GM18499 (cell line): ENCODE results near the gene GPS2.

ENCODE experiments used
- ATAC-seq: cut with Tn5 transposase; IDR thresholded peaks from one replicate; pipeline ENCODE4 v1.9.1; 2021; ENCODE audit warnings: moderate number of reproducible peaks; ENCODE audit not compliant: insufficient read depth, unreplicated experiment

Gene GPS2

DNA sequence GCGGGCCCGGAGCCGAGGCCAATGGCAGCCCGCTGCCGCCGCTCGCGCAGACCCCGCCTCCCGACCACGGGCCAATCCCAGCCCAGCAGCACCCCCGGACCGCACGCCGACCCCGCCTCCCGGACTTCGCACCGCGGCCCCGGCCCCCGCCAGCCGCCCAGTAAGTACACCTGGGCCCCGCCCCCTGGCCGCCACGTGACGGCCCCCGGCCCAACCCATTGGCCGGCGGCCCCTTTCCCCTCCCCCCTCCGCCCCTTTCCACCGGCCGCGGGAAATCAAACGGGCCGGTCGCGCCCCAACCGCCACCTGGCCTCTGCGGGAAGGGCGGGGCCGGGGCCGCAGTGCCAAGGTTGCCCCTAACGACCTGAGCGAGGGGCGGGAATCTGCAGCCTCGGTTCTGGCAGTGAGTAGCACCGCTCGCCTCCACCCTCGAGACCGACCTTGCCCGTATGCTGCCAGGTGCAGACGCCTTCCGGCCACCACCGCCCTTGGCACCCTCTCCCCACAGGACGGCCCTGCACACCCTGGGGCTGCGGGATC, 20.5 kb downstream of the GPS2 start, which contains the start of gene YBX2:
Gene YBX2, minus strand, starts transcription at position 26 of the 540 bp plus-strand sequence. CDS start 139 bp downstream, outside the sequence.
- no peak for ATAC-seq

DNA sequence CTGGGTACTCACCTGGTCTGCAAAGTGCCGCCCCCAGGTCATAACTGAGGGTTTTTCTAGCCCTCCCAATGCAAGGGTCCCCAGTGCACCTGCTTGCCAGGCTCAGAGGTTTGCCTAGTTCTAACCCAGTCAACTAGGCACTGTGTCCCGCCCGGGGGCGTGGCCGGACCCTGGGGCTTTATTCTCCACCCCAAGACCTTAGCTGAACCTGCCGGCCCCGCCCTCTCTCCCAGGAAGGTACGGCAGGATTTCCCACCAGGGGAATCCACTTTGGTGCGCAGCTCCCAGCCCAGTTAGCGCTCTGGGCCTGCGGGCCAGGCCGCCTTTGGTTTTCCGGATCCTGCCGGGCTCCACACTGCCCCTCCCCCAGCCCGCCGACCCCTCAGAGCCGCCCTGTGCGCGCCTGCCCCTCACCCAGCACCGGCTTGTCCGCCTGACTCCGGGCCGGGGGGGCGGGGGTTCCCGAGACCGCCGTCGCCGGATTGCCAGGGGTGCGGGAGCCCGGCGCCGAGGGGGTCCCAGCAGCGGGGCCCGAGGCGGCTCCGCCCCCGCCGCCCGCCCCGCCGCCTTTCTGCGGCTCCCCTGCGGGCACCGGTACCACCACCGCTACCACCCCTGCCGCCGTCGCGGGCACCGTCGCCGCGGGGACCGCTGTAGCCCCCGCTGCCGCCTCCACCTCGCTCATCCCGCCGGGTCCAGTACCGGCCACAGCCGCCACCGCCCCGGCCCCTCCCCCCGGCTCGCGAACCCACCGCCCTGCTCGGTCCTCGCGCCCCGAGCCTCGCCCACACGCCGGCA, 21.1 kb downstream of the GPS2 start:
- no peak for ATAC-seq

DNA sequence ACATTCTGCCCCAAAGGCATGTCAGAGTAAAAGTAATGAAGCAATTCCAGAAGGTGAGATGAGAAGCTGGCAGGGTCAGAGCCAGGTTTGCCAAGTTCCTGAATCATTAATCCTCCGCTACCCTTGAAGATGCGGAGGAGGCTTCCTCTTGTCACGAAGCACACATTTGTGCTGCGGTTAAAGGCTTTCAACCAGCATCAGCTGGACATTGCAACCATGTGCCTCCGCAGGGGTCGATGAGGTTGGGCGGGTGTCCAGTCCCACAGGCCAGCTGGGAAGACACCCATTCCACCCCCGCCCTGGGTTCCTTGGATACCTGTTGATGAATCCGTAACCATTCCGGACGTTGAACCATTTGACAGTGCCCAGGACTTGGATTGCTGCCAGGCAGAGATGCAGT, 22.0 kb downstream of the GPS2 start:
- ATAC-seq: no peak

DNA sequence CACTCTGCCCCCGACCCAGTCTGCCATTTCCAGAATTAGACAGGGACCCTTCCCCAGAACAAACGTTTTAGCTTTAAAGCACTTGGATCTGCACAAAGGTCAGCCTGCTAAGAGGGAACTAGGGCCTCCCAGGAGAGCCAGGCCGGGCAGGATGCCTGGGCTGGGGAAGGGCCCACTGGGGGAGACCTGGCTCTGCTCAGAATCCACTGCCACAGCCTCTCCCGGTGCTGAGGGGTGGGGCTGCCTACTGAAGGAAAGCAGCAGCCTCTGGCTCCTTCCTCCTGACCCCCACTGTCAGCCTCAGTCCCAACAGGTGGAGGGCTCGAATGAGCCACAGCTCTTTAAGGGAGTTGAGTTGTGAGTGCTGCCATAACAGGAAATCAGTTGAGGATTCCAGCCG, 22.4 kb downstream of the GPS2 start:
- ATAC-seq: no peak

DNA sequence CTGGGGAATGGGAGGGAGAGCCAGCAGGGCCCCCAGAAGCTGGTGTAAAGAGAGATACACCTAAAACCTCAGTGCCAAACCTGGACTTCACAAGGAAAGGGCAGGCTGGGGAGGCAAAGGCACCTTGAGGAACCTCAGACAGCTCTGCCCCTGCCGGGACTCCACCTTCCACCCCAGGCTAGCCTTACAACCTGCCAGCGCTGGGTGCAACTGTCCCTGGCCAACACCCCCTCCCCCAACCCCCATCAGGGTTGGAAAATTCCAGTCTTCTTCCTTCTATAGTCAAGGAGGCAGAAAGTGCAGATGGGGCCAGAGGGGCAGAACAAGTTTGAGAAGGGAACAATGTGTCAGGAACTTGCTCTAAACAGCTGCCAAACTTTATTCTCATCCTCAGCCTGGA, 23.0 kb downstream of the GPS2 start:
- ATAC-seq: no peak

DNA sequence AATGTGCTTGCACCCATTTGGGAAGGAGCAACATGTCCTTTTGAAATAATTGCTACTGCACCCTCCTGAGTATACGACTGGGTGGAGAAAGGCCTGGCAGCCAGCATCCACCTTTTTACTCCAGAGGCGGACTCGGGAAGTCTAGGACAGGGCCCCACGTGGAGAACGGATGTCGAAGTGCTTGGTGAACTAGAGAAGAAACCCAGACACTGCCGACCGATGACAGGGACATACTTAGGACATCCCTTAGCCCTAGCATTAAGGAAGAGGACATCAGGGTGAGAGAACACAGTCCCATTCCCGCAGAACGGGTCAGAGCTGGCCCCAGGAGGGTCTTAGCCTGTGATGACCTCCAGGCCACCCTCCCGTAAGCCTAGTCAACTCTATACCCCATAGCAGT, 24.5 kb downstream of the GPS2 start:
- no peak for ATAC-seq

DNA sequence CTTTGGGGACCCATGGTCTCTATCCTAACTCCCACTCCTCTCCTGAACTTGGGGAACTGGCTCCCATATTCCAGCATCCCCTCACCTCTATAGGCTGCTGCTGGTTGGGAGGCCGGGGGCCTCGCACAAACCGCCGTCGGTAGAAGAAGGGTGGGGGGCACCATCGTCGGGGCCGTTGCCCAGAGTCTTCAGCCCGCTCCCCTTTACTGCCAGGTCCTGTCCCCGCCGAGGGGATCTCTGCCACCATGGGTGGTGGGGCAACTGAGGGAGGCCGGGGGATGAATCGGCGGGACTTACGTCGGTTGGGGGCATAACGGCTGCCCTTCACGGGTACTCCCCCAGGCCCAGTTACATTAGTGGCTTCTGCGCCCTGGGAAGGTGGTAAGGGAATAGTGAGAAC, 25.0 kb downstream of the GPS2 start:
- no peak for ATAC-seq

DNA sequence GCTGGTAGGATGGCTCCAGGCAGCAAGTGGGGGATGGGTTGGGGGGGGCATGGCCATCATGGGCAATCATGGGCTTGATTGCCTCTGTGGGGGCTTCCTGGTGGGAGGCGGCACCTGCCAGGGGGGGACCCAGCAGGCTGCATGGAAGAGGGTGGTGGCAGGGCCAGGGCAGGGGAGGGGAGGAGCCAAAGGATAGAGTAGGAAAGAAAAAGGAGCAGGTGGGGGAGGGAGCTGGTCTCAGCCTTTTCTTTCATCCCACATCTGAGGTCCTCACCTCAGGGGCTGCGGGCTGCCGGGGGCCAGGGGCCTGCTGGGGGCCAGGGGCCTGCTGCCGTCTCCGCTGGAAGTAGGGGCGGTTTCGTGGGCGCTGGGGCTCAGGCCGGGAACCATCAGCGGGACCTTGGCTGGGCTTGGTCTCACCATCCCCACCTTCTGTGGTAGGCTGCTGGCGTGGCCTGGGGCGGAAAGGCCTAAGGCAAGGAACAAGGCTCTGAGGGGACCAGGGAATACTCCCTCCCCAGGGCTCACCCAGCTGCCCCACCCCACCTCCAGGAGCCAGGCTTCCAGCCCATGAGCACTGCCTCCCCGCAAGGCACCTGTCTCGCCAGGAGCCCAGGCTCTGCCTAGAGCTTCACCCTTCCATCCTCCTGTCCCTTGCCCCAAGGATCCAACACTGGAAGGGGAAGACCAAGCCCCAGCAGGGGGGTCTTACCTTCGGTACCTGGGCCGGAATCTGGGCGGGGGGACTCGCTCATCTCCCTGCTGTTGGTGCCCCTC, 25.7 kb downstream of the GPS2 start:
- no peak for ATAC-seq

DNA sequence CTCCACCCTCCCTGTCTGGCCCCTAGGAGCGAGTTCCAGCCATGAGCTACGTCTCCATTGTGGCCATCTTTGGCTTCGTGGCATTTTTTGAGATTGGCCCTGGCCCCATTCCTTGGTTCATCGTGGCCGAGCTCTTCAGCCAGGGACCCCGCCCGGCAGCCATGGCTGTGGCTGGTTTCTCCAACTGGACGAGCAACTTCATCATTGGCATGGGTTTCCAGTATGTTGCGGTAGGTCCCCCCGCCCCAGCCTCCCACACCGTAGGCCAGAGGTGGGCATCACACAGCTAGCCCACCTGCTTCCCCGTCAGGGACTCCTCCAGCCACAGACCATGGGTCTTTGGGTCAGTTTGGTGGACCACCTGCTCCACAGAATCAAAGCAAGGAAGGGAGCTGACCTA, 29.5 kb downstream of the GPS2 start:
- ATAC-seq: no peak

DNA sequence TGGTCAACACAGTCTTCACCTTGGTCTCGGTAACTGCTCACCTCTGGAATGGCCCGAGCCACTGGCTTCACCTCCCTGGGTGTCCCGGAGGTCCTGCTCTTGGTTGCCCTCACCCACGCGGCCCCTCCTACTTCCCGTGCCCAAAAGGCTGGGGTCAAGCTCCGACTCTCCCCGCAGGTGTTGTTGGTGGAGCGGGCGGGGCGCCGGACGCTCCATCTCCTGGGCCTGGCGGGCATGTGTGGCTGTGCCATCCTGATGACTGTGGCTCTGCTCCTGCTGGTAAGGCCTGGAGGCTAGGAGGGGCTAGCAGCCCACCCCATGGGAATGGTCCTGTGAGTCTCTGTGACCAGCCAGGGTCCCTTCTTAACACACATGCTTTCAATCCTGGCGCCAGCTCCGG, 30.2 kb downstream of the GPS2 start:
- ATAC-seq: no peak

DNA sequence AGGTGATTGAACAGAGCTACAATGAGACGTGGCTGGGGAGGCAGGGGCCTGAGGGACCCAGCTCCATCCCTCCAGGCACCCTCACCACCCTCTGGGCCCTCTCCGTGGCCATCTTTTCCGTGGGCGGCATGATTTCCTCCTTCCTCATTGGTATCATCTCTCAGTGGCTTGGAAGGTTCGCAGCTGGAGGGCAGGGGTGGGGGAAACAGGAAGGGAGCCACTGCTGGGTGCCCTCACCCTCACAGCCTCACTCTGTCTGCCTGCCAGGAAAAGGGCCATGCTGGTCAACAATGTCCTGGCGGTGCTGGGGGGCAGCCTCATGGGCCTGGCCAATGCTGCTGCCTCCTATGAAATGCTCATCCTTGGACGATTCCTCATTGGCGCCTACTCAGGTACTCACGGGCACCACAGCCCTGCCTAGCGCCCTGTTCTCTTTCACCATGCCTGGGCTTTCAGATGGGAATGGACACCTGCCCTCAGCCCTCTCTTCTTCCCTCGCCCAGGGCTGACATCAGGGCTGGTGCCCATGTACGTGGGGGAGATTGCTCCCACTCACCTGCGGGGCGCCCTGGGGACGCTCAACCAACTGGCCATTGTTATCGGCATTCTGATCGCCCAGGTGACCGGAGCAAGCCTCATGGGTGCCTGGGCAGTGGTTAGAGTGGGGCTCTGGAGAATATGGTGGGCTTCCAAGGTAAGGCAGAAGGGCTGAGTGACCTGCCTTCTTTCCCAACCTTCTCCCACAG, 31.5 kb downstream of the GPS2 start:
- ATAC-seq: no peak

DNA sequence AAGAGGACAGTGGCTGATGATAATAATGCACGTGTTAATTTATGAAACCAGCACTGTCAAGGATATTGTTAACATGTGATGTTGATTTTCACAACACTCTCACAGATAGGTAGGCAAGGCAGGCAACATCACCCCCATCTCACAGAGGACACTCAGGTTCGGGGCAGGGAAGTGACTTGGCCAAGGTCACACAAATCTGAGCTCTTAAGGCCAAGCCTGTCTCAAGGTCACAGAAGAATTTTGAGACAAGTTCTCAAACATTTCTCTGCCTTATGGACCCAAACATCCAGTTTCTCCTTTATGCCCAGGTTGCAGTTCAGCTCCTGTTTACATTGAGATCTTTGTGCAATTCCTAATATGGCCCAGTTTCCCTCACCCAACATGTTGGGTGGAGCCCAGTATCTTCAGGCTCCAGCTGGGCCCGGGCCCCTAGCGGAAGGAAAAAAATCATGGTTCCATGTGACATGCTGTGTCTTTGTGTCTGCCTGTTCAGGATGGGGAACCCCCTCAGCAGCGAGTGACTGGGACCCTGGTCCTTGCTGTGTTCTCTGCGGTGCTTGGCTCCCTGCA, 32.3 kb downstream of the GPS2 start:
- ATAC-seq: no peak

DNA sequence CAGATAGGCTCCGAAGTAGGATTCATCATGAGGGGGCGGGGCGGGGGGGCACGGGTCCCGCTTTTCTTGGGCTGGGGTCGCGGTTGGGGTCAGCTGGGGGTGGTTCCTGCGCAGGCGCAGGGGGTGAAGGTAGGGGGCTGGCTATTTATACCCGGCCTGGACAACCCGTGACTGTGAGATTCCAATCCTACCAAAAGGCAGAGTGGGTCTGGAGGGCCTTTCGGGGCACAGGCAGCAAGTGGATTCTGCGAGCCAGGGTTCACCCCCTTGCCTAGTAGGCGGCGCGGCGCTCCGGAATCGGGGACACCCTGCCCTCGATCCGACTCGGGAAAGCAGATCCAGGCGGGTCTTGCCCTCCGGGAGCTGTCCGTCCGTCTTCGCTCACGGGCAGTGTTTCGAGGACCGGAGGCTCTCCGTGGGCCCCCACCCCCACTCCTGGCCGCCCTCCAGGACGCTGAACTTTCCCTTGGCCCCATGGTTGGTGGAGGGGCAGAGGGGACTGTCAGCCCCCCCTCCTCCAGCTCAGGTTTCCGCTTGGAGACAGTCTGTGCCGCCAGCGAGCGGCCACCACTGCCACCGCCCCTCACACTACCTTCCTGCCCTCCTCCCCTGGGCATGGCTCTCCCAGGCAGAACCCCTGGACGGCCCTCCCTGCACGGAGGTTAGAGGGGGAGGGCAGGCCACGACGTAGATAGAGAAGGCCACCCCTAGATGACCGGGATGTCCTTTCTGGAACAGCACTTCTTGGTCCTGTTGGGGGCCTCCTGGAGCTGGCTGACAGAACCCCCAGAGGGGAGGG, 33.0 kb downstream of the GPS2 start:
- no peak for ATAC-seq

DNA sequence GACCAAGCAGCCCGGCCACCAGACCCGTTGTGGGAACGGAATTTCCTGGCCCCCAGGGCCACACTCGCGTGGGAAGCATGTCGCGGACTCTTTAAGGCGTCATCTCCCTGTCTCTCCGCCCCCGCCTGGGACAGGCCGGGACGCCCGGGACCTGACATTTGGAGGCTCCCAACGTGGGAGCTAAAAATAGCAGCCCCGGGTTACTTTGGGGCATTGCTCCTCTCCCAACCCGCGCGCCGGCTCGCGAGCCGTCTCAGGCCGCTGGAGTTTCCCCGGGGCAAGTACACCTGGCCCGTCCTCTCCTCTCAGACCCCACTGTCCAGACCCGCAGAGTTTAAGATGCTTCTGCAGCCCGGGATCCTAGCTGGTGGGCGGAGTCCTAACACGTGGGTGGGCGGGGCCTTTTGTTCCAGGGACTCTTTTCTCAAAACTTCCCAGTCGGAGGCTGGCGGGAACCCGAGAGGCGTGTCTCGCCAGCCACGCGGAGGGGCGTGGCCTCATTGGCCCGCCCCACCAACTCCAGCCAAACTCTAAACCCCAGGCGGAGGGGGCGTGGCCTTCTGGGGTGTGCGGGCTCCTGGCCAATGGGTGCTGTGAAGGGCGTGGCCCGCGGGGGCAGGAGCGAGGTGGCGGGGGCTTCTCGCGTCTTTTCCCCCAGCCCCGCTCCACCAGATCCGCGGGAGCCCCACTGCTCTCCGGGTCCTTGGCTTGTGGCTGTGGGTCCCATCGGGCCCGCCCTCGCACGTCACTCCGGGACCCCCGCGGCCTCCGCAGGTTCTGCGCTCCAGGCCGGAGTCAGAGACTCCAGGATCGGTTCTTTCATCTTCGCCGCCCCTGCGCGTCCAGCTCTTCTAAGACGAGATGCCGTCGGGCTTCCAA, 33.8 kb downstream of the GPS2 start, which contains the start of gene SLC2A4:
Gene SLC2A4, plus strand, starts transcription at position 645 of the 879 bp plus-strand sequence. Its CDS starts 217 bp downstream, at position 862.
- no peak for ATAC-seq

DNA sequence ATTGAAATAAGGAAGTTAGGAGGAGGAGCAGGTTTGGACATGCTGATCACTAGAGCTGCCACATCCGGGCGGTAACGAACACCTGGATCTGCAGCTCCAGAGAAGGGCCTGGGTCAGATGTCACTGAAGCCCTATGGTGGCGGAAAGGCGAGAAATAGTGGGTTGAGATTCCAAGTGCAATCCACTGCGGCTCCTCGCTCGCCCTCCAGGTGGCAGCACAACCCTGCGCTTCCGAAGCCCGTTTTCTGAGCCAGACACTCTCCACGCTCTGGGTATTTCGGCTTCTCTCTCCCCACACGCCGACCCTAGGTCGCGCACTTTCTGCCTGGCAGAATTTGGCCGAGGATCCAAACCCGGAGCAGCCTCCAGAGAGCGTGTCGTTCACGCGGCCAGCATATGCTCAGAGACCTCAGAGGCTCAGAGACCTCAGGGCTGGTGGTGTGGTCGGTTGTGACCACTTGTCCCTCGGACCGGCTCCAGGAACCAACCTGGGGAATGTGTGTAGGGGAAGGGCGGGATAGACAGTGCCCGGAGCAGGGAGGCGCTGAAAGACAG, 34.6 kb downstream of the GPS2 start:
- ATAC-seq: no peak

DNA sequence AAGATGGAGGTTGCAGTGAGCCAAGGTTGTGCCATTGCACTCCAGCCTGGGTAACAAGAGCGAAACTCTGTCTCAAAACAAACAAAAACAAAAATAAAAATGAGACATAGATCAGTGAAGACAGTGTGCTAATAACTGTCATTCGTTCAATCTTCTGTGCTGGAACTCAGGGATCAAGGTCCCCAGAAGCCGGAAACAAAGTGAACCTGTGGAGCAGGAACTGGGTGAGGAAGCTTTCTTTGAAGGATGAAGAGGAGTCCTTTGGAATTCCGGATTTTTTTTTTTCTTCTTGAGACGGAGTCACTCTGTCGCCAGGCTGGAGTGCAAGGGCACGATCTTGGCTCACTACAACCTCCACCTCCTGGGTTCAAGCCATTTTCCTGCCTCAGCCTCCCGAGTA, 35.7 kb downstream of the GPS2 start:
- ATAC-seq: no peak

DNA sequence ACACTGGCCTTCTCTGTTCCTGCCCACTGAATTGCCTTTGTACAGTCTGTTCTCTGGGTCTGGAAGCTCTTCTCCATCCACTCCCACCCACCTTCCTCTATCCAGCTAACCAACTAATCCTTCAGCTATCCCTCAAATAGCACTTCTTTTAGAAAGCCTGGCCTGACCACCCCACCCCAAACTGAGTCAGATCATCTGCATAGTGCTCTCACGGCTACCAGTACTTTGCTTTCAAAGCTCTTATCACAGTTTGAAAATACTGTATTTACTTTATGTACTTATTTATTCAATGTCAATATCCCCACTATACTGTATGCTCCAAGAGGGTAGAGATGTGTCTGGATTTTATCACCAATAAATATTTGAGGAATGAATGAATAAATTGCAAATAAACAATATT, 48.4 kb downstream of the GPS2 start:
- ATAC-seq: no peak

DNA sequence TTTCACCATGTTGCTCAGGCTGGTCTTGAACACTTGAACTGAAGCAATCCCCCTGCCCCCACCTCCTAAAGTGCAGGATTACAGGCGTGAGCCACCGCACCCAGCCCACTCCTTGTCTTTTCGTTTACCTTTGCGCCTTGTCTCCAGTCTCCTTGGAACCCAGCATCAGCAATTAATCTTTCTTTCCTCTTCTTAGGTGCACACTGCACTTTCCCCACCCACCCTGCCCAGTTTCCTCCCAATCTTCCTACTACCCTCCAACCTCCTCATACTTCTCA, 51.4 kb downstream of the GPS2 start:
- no peak for ATAC-seq
